Spleen (tissue), 11 donors: ENCODE results near the gene SPNS1. TPM values are rescaled to one million over a fixed set of nuclear protein-coding genes. Genes with fewer than 3 reads are reported as not detected.

Experiments used
- DNase-seq: peaks from one replicate; pipeline ENCODE4 v3.0.0-alpha.2; 2020
- H3K27ac ChIP-seq, 8 donors: fragments of 200-600 bp; sonication (generic) in 7 of 8; 1 replicate in 4 of 8; 2 replicates in 4 of 8; pipeline versions ENCODE4 v1.5.0 to v1.8.0; 2016 to 2021; ENCODE audit warnings: inconsistent platforms in 4 of 8, mild to moderate bottlenecking in 4 of 8, moderate library complexity in 1 of 8
- H3K27me3 ChIP-seq, 7 donors: fragments of 200-600 bp; sonication (generic) in 6 of 7; replicated peaks in 1 of 7; 1 replicate in 4 of 7; 2 replicates in 3 of 7; pipeline versions ENCODE4 v1.5.0 to v1.8.0; 2016 to 2021; ENCODE audit warnings: inconsistent platforms in 3 of 7, mild to moderate bottlenecking in 1 of 7
- H3K36me3 ChIP-seq, 6 donors: fragments of 200-600 bp; sonication (generic) in 5 of 6; 1 replicate in 4 of 6; 2 replicates in 2 of 6; pipeline versions ENCODE4 v1.5.0 to v1.8.0; 2016 to 2021; ENCODE audit warnings: inconsistent platforms in 2 of 6
- H3K4me1 ChIP-seq, 6 donors: fragments of 200-600 bp; sonication (generic) in 5 of 6; 1 replicate in 3 of 6; 2 replicates in 3 of 6; pipeline versions ENCODE4 v1.5.0 to v1.8.0; 2016 to 2021; ENCODE audit warnings: inconsistent platforms in 3 of 6
- H3K4me3 ChIP-seq, 8 donors: fragments of 200-600 bp; sonication (generic) in 7 of 8; 1 replicate in 4 of 8; 2 replicates in 4 of 8; pipeline versions ENCODE4 v1.5.0 to v1.8.0; 2016 to 2021; ENCODE audit warnings: inconsistent platforms in 4 of 8, mild to moderate bottlenecking in 4 of 8, moderate library complexity in 2 of 8
- H3K9me3 ChIP-seq, 8 donors: fragments of 200-600 bp; sonication (generic) in 7 of 8; 1 replicate in 4 of 8; 2 replicates in 4 of 8; pipeline versions ENCODE4 v1.5.0 to v1.8.0; 2016 to 2021; ENCODE audit warnings: inconsistent platforms in 4 of 8
- CTCF ChIP-seq, 11 experiments: fragments of 200-600 bp in 7 of 11; fragments of 450-650 bp in 4 of 11; sonication (generic) in 4 of 11; IDR thresholded peaks in 8 of 11; conservative IDR thresholded peaks in 3 of 11; 1 replicate in 7 of 11; 2 replicates in 4 of 11; pipeline versions ENCODE4 v1.4.0 to v1.8.0; 2016 to 2021; ENCODE audit warnings: antibody characterized with exemption in 11 of 11, inconsistent platforms in 4 of 11, mild to moderate bottlenecking in 1 of 11
- POLR2A ChIP-seq, 3 donors: fragments of 450-650 bp; IDR thresholded peaks; one replicate each; pipeline ENCODE4 v1.5.1; 2017; ENCODE audit warnings: antibody characterized with exemption in 3 of 3, mild to moderate bottlenecking in 1 of 3
- POLR2AphosphoS5 ChIP-seq, 3 donors: sonication (generic); formaldehyde crosslinking; IDR thresholded peaks; one replicate each; pipeline ENCODE4 v1.5.1; 2017; ENCODE audit warnings: antibody characterized with exemption in 3 of 3
- WGBS, 5 donors: extraction: QIAGEN DNeasy Blood & Tissue Kit in 3 of 5; methylation state at CpG; one replicate each; pipeline versions ENCODE4 v1.1.5 to v1.1.7; 2013 to 2018; 5-methylcytosine and 5-hydroxymethylcytosine counted together
- intact Hi-C: fragments of 100-400 bp; cut with DNase I; formaldehyde crosslinking; loops from one replicate; pipeline ENCODE4 v1.15.0; 2023; ENCODE audit warnings: low total_unique reads
- polyA plus RNA-seq, 3 donors: library from polyadenylated mRNA; stranded (reverse); fragments of 200-250 nt; gene quantifications; one replicate each; pipeline ENCODE4 v1.2.1, GENCODE V29; 2013
- total RNA-seq, 7 donors: library from RNA; depleted of rRNA in 3 of 7; stranded (reverse); fragments of >200 nt in 3 of 7; fragmentation: NEBNext Ultra II Directional in 4 of 7; extraction: Animal tissue kit (Norgen Biotek cat#: 25700) in 4 of 7; gene quantifications; one replicate each; pipeline versions ENCODE4 v1.1.0 to v1.2.1, GENCODE V29; 2016 to 2021
- donor health status: healthy with polysubstance abuse.
- donor health status: DM: no; HTN: no; CAD: no; lungs with moderate emphysema.
- donor health status: DM: no; HTN: no; CAD: no.
- donor health status: Bipolar disorder and iron deficiency.
- donor health status: healthy.
- donor health status: DM: no; HTN: no; CAD: no.
- donor health status: DM: yes; HTN: yes; CAD: no.

The SPNS1 gene
- total and polyA plus RNA-seq, 10 donors = 26.9 to 91.4 (median 30.9) TPM

DNA sequence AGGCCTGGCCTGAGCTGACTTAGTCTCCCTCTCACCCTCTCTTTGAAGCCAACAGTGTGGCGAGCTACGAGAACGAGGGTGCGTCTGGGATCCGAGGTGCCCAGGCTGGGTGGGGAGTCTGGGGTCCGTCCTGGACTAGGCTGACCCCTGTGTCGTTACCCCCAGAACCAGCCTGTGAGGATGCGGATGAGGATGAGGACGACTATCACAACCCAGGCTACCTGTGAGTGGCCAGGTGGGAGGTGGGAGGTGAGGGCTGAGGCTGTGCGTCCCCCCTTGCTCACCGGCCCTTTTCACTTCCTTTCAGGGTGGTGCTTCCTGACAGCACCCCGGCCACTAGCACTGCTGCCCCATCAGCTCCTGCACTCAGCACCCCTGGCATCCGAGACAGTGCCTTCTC is 11.9 kb downstream of the SPNS1 start:
- TF ChIP-seq POLR2A (IDR thresholded peaks at IDR 0.05) = no peak
- no peak for TF ChIP-seq CTCF (IDR thresholded peaks at IDR 0.05 in 8 of 11, conservative IDR thresholded peaks at IDR 0.05 in 3 of 11)
- TF ChIP-seq POLR2AphosphoS5 (IDR thresholded peaks at IDR 0.05) = no peak
- H3K4me3 ChIP-seq = peak overlapping the region; percentile 7 to 75 (median 44)
- intact Hi-C loops = no loop called here

DNA sequence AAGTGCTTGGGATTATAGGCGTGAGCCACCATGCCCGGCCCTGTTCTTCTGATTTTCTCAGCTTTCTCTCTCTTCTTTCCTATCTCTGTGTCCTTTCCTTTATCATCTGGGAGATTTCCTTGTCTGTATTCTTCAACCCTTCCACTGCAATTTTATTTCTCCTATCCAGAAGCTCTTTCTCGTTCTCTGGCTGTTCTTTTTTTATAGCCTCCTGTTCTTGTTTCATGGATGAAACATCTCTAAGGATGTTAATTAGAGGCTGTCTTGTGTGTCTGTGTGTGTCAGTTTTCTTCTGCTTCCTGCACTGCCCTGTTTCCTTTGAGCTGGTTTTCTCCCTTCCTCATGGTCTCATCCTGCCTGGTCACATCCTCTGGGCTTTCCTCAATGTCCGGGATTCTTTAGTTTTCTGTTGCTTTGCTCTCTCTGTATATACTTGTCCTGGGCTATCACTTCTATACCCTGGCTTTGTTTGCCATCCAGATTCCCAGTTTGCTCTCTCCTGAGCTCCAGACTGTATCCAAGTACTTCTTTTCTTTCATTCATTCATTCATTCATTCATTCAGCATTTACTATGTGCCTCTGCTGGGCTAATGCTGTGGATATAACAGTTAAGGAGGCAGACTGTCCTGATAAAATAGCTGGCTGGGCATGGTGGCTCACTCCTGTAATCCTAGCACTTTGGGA is 12.7 kb downstream of the SPNS1 start:
- Histone ChIP-seq H3K4me1 (peaks cover 10 to 81% (median 25%) of the 10 kb centered on the region in 6 donors), H3K36me3 (peaks cover 4 to 86% (median 57%) of the 10 kb centered on the region in 6 donors)
- 82 to 94% (median 89%) methylated on average over 4 of the region's 4 CpGs for WGBS, 5 donors

More for the DNA sequence above, 11.9 kb downstream of the SPNS1 start:
- DNase-seq = no peak
- Histone ChIP-seq H3K4me1 (peaks cover 10 to 79% (median 25%) of the 10 kb centered on the region in 6 donors), H3K36me3 (peaks cover 5 to 94% (median 65%) of the 10 kb centered on the region in 6 donors), H3K27me3 (no peaks in the 10 kb centered on the region), H3K27ac (peak overlapping the region in 5 of 8 donors; percentile 26 to 90 (median 82)), H3K9me3 (peaks cover 0 to 17% (median 13%) of the 10 kb centered on the region in 8 donors)
- 79 to 92% (median 85%) methylated on average over 11 to 13 of the region's 13 CpGs for WGBS, 5 donors

DNA sequence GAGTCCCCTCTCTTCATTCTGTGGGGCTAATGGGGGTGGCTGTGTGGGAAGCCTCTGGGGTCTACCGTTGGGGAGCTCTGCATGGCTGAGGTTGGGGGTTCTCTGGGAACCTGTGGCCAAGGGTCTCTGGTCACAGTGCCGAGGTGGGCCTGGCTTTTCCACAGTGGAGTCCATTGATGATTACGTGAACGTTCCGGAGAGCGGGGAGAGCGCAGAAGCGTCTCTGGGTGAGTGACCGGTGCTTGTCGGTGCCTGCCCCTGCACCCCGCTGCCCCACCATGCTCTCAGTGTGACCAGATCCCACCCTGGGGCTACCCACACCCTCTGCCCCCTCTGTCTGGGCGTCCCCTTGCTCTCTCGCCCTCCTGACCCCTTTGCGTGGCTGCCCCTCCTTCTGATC is 14.8 kb downstream of the SPNS1 start:
- Histone ChIP-seq H3K27me3 (no peaks in the 10 kb centered on the region), H3K4me1 (peaks cover 6 to 68% (median 17%) of the 10 kb centered on the region in 6 donors), H3K36me3 (peaks cover 4 to 65% (median 39%) of the 10 kb centered on the region in 6 donors), H3K27ac (peak overlapping the region in 2 of 8 donors; percentile 15 to 56), H3K9me3 (peaks cover 0 to 12% (median 9%) of the 10 kb centered on the region in 8 donors), H3K4me3 (no peak overlapping the region)
- TF ChIP-seq POLR2AphosphoS5 (IDR thresholded peaks at IDR 0.05) = peak in 1 of 3 donors; percentile 13
- TF ChIP-seq CTCF (IDR thresholded peaks at IDR 0.05 in 8 of 11, conservative IDR thresholded peaks at IDR 0.05 in 3 of 11) = no peak
- WGBS, 5 donors = 94 to 97% (median 95%) methylated on average over 14 of the region's 14 CpGs
- intact Hi-C loops = no loop called here
- DNase-seq = no peak

More for the DNA sequence above, 12.7 kb downstream of the SPNS1 start:
- H3K9me3 ChIP-seq = peaks cover 0 to 12% (median 9%) of the 10 kb centered on the region in 8 donors
- intact Hi-C loops = no loop called here
- H3K4me3 ChIP-seq = peak overlapping the region in 5 of 8 donors; percentile 41 to 75 (median 52)
- H3K27me3 ChIP-seq = no peaks in the 10 kb centered on the region
- peak overlapping the region in 4 of 8 donors; percentile 77 to 90 (median 84) for H3K27ac ChIP-seq
- TF ChIP-seq POLR2A (IDR thresholded peaks at IDR 0.05) (no peak), CTCF (IDR thresholded peaks at IDR 0.05 in 8 of 11, conservative IDR thresholded peaks at IDR 0.05 in 3 of 11) (no peak), POLR2AphosphoS5 (IDR thresholded peaks at IDR 0.05) (no peak)
- DNase-seq = no peak

GRCh38 chr16:28990375-28991040 is 15.9 kb downstream of the SPNS1 start:
- peak overlapping the region in 1 of 8 donors; percentile 56 for H3K27ac ChIP-seq
- intact Hi-C loops = no loop called here
- H3K9me3 ChIP-seq = peaks cover 0 to 12% (median 9%) of the 10 kb centered on the region in 8 donors
- 80 to 88% (median 84%) methylated on average over 11 of the region's 11 CpGs for WGBS, 5 donors
- no peak overlapping the region for H3K4me3 ChIP-seq
- no peak for DNase-seq
- TF ChIP-seq CTCF (IDR thresholded peaks at IDR 0.05 in 8 of 11, conservative IDR thresholded peaks at IDR 0.05 in 3 of 11) (no peak), POLR2A (IDR thresholded peaks at IDR 0.05) (no peak), POLR2AphosphoS5 (IDR thresholded peaks at IDR 0.05) (no peak)
- peaks cover 4 to 54% (median 36%) of the 10 kb centered on the region in 6 donors for H3K36me3 ChIP-seq
- peaks cover 0 to 56% (median 5%) of the 10 kb centered on the region in 6 donors for H3K4me1 ChIP-seq
- H3K27me3 ChIP-seq = no peaks in the 10 kb centered on the region
